Middle frontal gyrus (tissue), 1 donor: ENCODE results near the gene TMEM169.
A peak's percentile ranks its signal among the peaks of the same experiment; 100 is the strongest.

Experiments used
- DNase-seq: peaks from one replicate; pipeline ENCODE4 v3.0.0-alpha.2; 2015; ENCODE audit warnings: low spot score; ENCODE audit errors: extremely low spot score

TMEM169 gene, protein sequence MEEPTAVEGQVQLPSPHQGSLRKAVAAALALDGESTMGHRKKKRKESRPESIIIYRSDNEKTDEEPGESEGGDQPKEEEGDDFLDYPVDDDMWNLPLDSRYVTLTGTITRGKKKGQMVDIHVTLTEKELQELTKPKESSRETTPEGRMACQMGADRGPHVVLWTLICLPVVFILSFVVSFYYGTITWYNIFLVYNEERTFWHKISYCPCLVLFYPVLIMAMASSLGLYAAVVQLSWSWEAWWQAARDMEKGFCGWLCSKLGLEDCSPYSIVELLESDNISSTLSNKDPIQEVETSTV

DNA sequence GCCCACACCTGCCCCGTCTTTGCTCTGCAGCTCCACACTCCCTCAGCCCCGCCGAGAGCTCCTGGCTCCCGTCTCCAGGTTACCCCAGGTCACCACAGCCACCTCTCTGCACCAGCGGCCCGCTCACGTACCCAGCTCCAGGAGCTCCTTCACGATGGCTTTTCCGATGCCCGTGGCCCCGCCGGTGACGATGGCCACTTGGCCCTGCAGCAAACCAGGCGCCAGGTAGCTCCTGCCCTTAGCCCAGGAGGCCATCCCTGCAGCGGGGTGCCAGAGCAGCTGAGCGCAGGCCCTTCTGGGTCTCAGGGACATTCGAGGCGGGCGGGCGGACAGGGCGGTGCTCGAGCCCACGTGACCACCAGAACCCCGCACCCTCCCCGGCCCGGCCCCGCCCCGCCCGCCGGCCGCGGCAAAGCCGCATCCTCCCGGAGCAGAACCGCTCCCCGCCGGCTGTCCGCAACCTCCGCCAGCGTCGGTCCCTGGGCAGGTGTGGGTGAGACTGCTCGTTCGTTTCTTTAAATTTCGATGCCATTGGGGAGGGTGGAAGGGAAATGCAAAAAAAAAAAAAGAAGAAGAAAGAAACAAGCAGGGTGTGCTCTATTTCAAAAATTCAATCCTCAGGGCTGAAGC, at the start of gene TMEM169, which contains the start of gene PECR:
Gene TMEM169 (plus strand): TSS at position 433 of the 630 bp plus-strand sequence. CDS start 14,045 bp downstream, outside the sequence.
Gene PECR (minus strand): TSS at position 323 of the 630 bp plus-strand sequence. CDS start 68 bp downstream, at position 255.
- peak; percentile 63 for DNase-seq

DNA sequence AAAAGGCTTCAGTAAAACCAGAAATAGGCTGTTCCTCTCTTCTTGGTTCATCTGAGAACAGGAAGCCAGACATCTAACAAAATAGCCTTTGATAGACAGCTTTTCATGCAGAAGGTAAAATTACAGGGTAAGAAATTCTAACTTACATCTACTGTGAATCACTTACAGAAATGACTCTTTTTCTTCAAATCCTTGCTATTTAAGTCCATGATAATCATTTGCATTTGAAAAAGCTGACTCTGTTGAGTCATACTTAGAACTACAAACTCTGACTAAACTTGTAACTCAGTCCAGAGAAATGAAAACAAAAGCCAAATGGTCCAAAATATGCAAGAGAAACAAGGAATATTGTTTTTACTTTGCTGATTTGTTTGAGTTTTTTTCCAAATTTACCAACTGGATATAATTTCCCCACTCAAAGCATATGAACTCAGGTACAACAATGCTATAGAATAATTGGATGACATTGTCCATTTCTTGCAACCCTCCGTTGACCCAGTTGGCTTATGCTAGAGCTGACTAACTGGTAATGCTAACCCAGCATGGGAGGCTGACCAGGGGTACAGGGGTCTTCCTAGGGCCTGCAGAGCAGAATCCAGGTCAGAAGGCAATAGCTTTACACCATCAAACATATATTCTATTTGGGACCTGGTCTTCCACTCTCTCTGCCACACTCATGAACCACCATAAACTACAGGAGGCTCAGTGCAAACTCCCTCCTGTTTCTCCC, 49.6 kb upstream of the TMEM169 start:
- DNase-seq: peak; percentile 44

DNA sequence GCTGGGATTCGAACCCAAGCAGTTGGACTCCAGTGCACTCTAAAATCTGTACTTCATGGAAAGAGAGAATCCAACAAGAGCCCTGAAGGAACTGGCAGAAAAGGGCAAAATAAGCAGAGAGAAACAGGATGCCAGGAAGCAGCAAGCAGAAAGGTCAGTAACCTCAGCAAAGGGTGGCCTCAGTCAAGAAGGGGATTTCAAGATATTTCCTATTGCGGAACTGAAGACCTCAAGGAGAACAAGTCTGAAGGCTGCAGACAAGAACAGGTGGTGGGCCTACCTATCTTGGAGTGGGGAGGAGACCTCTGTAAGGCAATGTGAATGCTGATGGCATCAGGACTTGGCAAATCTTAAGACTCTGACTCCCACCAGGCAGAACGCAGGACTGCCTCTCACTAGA, 48.3 kb upstream of the TMEM169 start:
- DNase-seq: no peak

DNA sequence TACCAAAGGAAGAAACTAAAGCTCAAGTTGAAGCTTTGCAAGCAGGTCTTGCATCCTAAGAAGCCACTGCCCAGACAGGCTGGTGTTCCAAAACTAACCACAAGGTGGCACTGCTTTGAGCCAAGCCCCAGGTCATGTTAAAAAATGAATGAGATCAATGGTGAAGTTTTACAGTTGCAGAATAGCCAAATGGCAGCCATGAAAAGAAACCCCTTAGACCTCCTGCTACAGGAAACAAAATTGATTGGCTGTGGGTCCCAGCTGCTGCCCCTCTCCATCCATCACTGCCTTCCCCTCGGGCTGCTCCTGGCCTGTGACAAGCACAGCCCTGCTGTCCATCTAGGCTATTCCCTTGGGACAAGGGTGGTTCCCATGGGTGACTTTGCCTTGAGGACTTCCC, 47.7 kb upstream of the TMEM169 start:
- DNase-seq: no peak

DNA sequence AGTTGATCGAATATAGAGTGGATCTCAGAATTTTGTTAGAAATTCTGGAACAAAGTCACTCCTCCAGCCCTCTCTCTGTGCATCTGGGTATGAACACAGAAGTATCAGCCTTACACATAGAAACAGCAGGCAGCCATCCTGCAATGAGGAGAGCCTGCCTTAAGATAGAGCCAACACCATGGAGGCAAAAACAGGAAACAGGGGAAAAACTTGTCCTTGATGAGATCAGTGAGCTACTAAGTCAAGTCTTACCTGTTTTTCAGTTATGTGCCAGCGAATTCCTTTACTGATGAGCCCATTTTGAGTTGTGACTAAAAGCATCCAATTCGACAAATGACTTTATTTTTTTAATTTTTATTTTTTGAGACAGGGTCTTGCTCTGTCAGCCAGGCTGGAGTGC, 41.8 kb upstream of the TMEM169 start:
- no peak for DNase-seq

DNA sequence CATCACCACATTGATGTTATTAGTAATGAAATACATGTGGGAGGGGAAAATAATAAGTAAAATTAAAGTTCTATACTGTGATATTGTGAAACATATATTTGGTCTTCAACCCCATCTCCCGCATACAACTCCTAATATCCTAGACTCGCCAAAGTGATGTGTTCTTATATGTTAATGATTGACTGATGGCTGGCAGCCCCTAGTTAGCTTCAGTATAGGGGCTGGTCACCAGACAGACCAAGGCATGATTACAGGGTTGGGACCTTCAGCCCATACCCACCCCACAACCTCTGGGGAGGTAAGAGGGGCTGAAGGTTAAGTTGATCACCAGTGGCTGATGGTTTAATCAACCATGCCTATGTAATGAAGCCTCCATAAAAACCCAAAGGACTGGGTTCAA, 40.3 kb upstream of the TMEM169 start:
- DNase-seq: no peak

DNA sequence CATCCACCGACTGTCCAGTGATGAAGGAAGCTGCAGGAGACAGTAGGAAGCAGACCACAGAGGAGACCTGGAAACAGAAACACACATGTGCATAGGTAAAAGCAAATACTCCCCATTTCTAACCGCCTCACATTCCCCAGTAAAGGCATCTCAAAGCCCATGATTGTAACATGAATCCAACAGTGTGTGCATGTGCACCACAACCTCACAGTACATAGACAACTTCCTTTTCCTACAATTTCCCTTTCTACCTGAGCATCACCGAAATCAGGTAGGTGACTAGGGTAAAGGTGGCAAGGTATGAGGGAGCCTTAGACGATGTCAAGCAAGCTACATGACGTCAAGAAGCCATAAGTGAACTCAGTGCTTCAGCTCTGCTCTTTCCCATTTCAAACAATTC, 37.8 kb upstream of the TMEM169 start:
- no peak for DNase-seq

DNA sequence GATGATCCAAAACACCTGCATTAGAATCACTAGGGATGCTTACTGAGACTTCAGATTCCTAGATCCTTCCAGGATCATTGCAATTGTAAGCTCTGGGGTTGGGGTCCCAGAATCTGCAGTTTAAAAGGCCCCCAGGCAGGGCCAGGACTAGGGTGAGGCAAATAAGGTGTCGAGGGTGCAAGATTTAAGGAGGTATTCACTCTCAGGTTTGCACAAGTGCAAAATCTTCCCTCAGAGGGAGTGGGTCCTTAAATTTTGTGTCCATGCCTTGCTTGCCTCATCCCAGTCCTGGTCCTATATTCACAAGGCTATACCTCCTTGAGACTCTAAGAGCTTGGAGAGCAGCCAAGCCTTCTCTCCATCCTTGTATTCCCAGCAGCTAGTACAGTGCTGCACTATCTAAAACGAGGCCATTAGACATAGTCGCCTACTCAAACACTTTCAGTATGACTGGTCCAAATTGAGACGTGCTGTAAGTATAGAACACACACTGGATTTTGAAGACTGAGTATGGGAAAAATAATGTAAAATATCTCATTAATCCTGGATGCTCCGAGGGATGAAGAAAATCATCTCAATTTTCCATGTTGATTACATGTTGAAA, 36.7 kb upstream of the TMEM169 start:
- DNase-seq: no peak

DNA sequence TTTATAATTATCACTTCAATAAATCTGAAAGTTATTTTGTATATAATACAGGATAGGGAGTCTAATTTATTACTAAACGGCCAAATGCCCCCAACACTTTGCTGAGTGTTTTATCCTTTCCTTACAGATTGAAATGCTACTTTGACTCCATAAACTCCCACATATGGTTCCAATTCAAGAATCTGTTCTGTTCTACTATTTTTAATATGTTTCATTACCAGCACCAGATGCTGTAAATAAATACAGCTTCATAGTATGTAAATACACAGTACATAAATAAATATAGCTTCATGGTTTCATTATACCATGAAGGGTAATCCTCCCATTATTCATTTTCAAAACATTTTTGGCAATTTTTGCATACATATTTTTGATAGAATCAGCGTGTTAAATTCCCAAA, 34.3 kb upstream of the TMEM169 start:
- no peak for DNase-seq

DNA sequence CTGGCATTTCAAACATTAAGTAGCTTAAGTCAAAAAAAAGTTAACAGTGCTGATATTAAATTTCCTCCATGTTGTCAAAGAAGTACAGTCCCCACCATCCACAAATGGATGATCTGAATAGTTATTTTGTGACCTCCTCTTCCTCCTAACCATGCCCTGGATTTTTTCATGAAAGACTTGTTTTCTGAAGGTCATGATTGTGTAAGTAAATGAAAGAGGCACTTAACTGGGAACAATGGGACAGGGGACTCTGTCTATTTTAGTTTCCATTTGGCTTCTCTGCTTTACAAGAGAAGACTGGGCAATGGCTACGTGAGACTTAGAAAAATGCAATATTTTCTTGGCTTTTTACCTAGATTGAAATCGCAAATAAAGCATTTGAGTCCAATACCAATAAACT, 32.3 kb upstream of the TMEM169 start:
- no peak for DNase-seq

DNA sequence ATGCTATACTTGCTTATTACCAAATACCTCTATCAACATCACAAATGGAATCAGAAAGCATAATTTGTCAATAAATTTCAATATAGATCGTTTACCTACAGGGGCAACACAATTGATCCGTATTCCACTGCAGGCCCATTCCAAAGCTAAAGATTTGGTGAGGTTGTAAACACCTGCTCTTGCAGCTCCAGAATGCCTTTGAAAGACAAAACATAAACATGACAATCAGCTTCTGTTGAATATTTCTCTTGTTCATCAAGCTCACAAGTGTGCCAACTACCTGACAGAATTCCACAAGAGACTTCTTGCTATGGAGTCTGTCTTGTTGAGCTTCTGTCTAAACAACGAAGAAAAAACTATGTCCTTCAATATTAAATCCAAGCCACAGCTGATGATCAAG, 30.4 kb upstream of the TMEM169 start:
- DNase-seq: no peak

DNA sequence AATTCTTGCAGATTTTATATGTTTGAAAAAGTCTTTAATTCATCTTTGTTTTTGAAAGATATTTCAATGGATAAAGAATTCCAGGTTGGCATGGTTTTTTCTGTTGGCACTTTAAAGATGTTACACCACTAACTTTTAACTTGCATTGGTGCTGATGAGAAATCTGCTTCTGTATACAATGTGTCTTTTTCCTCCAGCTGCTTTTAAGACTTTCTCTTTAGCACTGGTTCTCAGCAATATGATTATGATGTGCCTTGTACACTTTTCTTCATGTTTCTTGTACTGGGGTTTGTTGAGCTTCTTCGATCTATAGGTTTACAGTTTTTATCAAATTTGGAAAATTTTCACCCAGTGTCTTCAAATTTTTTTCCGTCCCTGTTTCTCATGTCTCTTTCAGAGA, 29.3 kb upstream of the TMEM169 start:
- no peak for DNase-seq

DNA sequence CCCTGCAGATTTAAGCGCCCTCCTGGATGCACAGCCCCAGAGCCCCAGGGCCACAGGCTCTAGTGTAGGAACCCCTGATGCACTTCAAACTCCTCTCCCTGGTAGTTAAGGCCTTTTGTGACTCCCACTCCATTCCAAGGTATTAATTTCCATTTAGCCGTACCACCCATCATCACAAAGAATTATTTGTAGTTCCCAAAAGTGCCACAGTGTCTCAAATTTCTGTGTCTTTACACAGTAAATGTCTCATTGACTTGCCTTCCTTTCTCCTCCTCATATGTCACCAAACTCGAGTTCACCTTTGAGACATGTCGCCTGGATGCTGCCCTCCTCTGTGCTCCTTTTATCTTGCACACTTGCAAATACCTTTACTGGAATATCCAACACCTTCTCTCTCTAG, 26.0 kb upstream of the TMEM169 start:
- DNase-seq: no peak

DNA sequence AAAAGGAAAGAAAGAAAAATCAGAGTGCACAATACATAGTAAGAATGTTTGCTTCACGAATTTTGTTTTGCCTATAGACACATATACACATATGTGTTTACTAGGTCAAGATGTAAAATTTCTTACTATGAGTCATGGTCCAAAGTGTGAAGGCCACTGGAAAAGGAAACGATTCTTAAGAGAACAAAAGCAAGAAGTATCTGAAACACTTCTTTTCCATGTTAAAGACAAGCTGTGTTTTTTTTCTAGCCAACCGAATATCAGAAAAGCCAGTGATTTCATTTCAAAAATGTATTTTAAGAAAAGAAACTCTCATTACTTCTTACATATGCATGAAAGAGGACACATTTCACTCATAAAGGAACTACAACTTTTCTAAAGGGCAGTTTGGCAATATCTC, 25.0 kb upstream of the TMEM169 start:
- no peak for DNase-seq

DNA sequence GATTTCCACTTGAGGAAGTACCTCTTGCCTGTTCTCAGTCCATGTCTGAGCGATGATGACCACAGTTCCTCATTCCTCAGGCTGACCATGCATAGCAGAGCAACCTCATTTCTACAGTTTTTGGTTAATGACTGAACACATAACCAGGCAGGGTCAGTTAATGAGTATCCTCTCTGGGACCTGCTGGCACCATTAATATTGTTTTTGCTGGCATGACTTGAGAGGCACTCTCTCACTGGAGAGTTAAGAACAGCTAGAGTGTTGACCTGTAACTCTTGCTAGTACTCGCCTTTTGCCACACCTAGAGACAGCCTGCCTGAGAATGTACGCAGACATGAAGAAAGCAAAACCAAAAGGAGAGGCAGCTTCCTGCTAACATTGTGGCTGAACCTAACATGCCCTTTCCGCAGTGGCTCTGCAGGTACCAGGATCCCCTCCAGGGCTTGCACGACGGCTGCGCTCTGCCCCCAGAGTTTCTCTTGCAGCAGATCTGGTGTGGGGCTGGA, 24.0 kb upstream of the TMEM169 start:
- DNase-seq: no peak

DNA sequence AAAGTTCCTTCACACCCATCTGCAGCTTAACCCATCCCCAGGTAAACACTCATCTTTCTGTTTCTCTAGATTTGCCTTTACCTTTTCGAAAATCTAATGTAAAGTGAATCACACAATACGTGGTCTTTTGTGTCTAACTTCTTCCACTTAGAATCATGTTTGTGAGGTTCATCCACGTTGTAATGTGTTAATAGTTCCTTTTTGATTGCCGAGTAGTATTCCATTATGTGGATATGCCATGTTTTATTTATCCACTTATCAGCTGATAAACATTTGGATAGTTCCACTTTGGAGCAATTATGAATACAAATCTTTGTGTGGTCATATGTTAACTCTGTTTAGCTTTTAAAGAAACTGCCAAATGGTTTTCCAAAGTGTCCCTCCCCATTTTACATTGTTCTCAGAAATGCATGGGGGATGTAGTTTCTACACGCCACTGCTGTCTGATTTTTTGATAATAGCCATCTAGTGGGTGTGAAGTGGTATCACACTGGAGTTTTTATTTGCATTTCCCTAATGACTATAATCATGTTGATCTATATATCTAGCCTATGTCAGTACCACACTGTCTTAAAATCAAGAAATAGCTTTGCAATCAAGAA, 22.4 kb upstream of the TMEM169 start:
- DNase-seq: no peak

DNA sequence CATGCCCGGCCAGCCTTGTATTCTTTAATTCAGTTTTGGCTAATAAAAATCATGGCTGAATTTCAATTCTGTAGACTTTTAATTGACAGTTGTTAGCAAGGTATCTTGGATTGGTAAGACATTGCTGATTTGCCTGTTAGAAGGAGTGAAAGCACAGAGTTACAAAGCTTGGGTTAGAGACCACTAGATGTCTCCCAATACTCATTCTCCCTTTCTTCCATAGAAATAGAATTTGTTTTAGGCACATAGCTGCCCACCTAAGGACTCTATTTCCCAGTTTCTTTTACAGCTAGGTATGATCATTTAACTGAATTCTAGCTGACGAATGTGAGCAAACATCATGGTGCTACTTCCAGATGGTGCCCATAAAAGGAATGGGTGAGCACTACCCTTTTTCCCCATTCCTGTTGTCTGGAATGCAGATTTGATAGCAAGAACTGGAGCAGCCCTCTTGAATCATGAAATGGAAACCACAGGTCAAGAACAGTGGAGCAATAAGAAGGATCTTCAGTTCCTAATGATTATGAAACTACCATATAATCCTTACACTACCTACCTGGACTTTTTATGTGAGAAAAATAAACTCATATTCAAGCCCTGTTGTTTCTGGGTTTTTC, 17.6 kb upstream of the TMEM169 start:
- no peak for DNase-seq

DNA sequence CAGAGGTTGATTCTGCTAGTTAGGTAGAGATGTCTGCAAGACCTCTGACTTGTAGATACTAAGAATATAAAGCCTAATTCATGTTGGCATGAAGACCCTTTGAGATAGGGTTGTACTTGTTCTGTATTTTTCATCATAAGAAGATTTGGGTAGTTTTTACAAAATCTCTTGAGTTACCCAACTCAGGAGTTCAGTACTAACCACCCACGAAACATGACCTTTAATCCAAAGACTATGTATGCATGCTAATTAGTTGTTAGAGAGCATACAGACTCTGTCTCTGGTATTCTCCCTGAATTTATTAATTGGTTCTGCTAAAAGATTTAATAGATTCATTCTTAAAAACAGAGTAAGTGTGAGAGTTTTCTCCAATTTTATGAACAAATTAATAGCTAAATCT, 17.1 kb upstream of the TMEM169 start:
- DNase-seq: no peak

DNA sequence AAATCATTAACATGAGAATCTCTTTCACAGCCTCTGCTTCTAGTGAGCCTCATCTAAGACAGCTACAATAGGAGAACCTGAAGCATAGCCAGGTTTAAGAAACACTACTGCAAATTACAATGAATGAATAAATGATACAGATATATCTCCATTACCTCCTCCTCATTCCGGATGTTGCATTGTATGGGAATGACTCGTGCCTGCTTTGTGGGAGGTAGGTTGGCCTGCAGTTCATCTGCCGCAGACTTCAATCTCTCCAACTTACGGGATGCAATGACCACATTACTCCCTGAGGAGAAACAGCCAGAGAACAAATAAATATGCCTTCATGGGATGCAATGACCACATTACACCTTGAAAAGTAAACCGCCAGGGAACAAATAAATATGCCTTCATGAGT, 15.5 kb upstream of the TMEM169 start:
- no peak for DNase-seq

DNA sequence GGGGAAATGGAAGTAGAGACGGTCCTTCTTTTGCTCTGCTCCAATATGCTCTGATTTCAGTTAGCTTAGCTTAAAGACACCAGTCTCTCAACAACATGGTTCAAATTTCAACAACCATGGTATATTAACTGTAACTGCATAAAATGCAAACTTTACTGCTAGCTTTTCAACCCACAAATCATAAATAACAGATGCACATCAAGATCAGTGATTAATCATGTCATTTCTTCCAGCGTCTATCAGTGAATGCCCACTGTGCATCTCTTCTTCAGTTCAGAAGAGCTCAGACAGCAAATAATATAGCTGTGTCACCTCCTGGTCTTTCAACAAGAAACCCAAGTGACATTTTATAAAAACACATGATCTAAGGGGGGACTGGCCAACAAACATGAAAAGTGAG, 12.7 kb upstream of the TMEM169 start:
- DNase-seq: no peak

DNA sequence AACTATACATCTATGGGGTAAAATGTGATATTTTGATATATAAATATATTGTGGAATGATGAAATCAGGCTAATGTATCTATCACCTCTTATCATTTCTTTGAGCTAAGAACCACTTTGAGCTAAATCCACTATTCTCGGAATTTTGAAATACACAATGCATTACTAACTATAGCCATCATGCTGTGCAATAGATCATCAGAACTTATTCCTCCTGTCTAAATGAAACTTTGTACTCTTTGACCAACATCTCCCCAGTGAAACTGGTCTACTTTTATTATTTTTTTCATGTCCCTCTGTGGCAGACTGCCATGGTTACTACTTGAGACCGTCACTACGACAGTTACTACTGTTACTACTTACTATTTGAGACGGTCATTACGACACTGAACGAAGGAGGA, 11.5 kb upstream of the TMEM169 start:
- no peak for DNase-seq
